ENCODE results near the gene ASB15. TPM values are rescaled to one million over a fixed set of nuclear protein-coding genes. Genes with fewer than 3 reads are reported as not detected.
"Not testable (repeated sequence)": the region's sequence is repeated elsewhere in the genome, so short reads cannot be mapped to it uniquely, and the experiment has no call there.

The ASB15 gene
- not detected for total RNA-seq (2021; ENCODE audit: unreplicated experiment)
- not detected for polyA plus RNA-seq (2012; ENCODE audit: insufficient read length)
- Bru-seq, nascent RNA: percentile 1 among the genes with signal in this experiment
- not detected for BruChase-seq, experiment 1, labeled RNA remaining after a 2-hour chase
- percentile 4 among the genes with signal in this experiment for BruChase-seq, experiment 2, labeled RNA remaining after a 6-hour chase
- long read RNA-seq: 0 reads

- TF ChIP-seq REST (IDR thresholded peaks at IDR 0.05; ENCODE audit: insufficient read depth in 1 of 2, low read depth in 2 of 2, low read length in 1 of 2) (no peak), POLR2AphosphoS5 (IDR thresholded peaks at IDR 0.05; ENCODE audit: low read depth, low read length) (no peak), SIN3A (IDR thresholded peaks at IDR 0.05; ENCODE audit: borderline replicate concordance, insufficient read depth, low read depth, low read length) (no peak), CTCF (IDR thresholded peaks at IDR 0.05) (no peak), TCF7L2 (IDR thresholded peaks at IDR 0.05; ENCODE audit: low read depth, low read length) (no peak)
- ATAC-seq (no peak), DNase-seq (ENCODE audit: low read depth, low spot score) (no peak)
- no peaks in the 10 kb centered on the region for H3K9me3 ChIP-seq (ENCODE audit: control insufficient read depth, insufficient read depth, low read depth, low read length)
- in situ Hi-C loops (cut with HindIII; ENCODE audit: low pct_unique_long_range_greater_than_20kb, low sequenced_read_pairs) (no loop called here), intact Hi-C loops (cut with micrococcal nuclease; ENCODE audit: unreplicated experiment) (no loop called here)
- H3K36me3 ChIP-seq (ENCODE audit: control insufficient read depth, insufficient read depth, low read length): no peaks in the 10 kb centered on the region
- ChIA-PET CTCF (no interaction called here), POLR2A (no interaction called here)
- H3K27ac ChIP-seq (ENCODE audit: low read length): no peak within 1 kb of the TSS
- H3K4me3 ChIP-seq (ENCODE audit: low read depth in 2 of 2, low read length in 2 of 2): no peak within 1 kb of the TSS
- H3K4me1 ChIP-seq (ENCODE audit: control insufficient read depth, insufficient read depth, low read length): no peaks in the 10 kb centered on the region
- H3K27me3 ChIP-seq (ENCODE audit: control insufficient read depth, insufficient read depth, low read length): no peaks in the 10 kb centered on the region
- BruUV-seq (replicated peaks): no TSS peak
Observed at GRCh38 chr7:123601530-123601929, at the start of gene ASB15. Gene ASB15, plus strand, starts transcription at chr7:123601821. Its CDS starts 12,682 bp downstream, at chr7:123614503.

- CTCF ChIA-PET, POLR2A ChIA-PET: not testable (repeated sequence)
Observed at GRCh38 chr7:123552134-123552533, 49.5 kb upstream of the ASB15 start.

GRCh38 chr7:123552641-123553040 is 49.0 kb upstream of the ASB15 start:
- Histone ChIP-seq H3K4me1 (ENCODE audit: control insufficient read depth, insufficient read depth, low read length) (peaks cover 9% of the 10 kb centered on the region), H3K27me3 (ENCODE audit: control insufficient read depth, insufficient read depth, low read length) (no peaks in the 10 kb centered on the region), H3K4me3 (ENCODE audit: low read depth in 2 of 2, low read length in 2 of 2) (no peak overlapping the region), H3K36me3 (ENCODE audit: control insufficient read depth, insufficient read depth, low read length) (peaks cover 13% of the 10 kb centered on the region), H3K9me3 (ENCODE audit: control insufficient read depth, insufficient read depth, low read depth, low read length) (no peaks in the 10 kb centered on the region), H3K27ac (ENCODE audit: low read length) (no peak overlapping the region)
- BruUV-seq (replicated peaks): no TSS peak
- ChIA-PET CTCF (no interaction called here), POLR2A (no interaction called here)
- TF ChIP-seq REST (IDR thresholded peaks at IDR 0.05; ENCODE audit: insufficient read depth in 1 of 2, low read depth in 2 of 2, low read length in 1 of 2) (no peak), SIN3A (IDR thresholded peaks at IDR 0.05; ENCODE audit: borderline replicate concordance, insufficient read depth, low read depth, low read length) (no peak), TCF7L2 (IDR thresholded peaks at IDR 0.05; ENCODE audit: low read depth, low read length) (no peak), CTCF (IDR thresholded peaks at IDR 0.05) (no peak), POLR2AphosphoS5 (IDR thresholded peaks at IDR 0.05; ENCODE audit: low read depth, low read length) (no peak)
- ATAC-seq (no peak), DNase-seq (ENCODE audit: low read depth, low spot score) (no peak)
- intact Hi-C loops (cut with micrococcal nuclease; ENCODE audit: unreplicated experiment): no loop called here
- in situ Hi-C loops (cut with HindIII; ENCODE audit: low pct_unique_long_range_greater_than_20kb, low sequenced_read_pairs): no loop called here

More at GRCh38 chr7:123552134-123552533, 49.5 kb upstream of the ASB15 start:
- intact Hi-C loops (cut with micrococcal nuclease; ENCODE audit: unreplicated experiment); BruUV-seq (replicated peaks); DNase-seq (ENCODE audit: low read depth, low spot score); H3K4me1 ChIP-seq (ENCODE audit: control insufficient read depth, insufficient read depth, low read length); H3K27me3 ChIP-seq (ENCODE audit: control insufficient read depth, insufficient read depth, low read length); H3K36me3 ChIP-seq (ENCODE audit: control insufficient read depth, insufficient read depth, low read length); in situ Hi-C loops (cut with HindIII; ENCODE audit: low pct_unique_long_range_greater_than_20kb, low sequenced_read_pairs); H3K27ac ChIP-seq (ENCODE audit: low read length); H3K4me3 ChIP-seq (ENCODE audit: low read depth in 2 of 2, low read length in 2 of 2); H3K9me3 ChIP-seq (ENCODE audit: control insufficient read depth, insufficient read depth, low read depth, low read length); ATAC-seq: not testable (repeated sequence)

Data from Panc1 (cell line).